Stimulated activated CD4-positive, alpha-beta T cell treated with anti-CD3 and anti-CD28 coated beads, Interleukin-1b, Interleukin-23, amount 100 ng/mL, for 24 hours (primary cell): ENCODE results near the gene MAEL.

Experiments used
- DNase-seq, 4 experiments: peaks; one replicate each; pipeline ENCODE4 v3.0.0-alpha.2; 2020; ENCODE audit warnings: low read depth in 4 of 4, low spot score in 1 of 4

The MAEL gene

DNA sequence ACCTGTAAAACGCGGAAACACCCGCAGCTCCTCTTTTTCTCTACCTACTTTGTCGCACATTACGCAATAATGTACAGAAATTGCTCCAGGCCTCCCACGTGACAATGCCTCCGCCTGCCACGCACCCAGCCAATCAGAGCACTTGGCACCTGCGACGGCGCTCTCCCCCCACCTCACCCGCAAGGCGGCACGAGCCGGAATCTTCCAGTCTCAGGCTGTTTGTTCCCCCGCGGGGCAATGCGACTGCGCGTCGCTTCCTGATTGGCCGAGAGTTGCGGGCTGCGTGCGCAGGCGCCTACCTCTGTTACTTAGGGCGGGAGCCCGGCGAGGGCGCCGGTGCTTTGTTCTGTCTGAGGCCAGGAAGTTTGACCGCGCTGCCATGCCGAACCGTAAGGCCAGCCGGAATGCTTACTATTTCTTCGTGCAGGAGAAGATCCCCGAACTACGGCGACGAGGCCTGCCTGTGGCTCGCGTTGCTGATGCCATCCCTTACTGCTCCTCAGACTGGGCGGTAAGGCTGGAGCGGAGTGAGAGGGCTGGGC lies at the start of gene MAEL:
MAEL (plus strand) TSS at position 307 of the 542 bp plus-strand sequence; CDS start at position 380, 73 bp downstream.
- no peak for DNase-seq

DNA sequence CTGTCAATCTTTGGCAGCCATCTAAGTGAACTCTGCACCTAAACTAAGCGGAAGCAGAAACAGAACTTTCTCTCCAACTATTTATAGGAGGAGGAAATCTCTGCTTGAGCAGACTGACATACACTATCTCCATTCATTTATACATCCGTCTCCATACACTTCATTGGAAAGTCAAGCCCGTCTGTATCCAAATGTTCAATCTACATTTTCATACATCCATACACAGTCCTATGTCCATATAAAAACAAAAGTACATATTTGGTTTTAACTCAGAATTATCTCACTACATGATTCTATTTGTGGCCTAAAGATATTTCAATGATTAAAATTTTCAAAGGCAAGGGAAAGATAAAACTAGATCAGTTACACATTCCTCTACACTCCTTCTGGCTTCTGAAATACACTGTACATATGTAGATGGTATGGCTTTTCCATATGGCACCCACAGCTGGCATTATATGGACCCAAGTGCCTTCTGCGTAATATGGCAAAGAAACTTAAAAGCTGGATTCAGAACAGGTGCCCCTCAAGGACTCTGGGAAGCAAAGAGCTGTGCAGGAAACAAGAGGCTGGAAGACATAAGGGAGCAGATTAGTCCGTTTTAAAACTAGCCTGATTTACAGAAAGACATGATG lies 49.2 kb upstream of the MAEL start:
- no peak for DNase-seq

DNA sequence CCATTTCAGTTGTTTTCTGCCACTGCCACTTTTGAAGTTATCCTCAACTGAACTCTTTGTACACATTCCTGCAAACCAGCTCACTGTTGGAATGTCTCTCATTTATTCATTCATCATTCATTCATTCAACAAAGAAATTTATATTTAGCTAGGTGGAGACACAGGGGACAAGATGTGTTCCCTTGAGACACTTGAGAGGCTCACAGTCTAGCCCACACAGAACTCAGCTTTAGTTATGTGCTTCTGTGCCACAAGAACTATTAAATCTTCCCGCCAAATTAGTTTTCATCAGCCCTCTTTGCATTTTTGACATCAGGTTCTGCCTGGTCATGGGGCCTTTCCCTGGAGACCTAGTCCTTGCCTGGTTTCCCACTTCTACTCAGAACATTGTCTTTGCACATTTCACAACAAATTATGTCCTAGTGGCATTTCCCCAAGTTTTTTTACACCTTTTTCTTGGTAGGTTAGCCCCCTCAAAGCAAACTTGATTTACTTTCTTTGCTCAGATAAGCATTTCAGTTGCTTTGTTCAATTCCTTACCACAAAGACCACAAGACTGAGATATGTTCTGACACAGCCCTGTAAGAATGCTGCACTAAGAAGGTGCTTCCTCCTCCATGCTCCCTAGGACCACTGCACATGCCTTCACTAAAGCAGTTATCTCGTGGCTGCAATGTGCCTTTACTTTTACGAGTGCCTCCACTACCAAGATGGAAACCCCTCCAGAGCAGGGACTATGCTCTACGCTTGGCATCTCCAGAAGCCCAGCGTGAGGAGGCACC lies 44.7 kb upstream of the MAEL start:
- no peak for DNase-seq

DNA sequence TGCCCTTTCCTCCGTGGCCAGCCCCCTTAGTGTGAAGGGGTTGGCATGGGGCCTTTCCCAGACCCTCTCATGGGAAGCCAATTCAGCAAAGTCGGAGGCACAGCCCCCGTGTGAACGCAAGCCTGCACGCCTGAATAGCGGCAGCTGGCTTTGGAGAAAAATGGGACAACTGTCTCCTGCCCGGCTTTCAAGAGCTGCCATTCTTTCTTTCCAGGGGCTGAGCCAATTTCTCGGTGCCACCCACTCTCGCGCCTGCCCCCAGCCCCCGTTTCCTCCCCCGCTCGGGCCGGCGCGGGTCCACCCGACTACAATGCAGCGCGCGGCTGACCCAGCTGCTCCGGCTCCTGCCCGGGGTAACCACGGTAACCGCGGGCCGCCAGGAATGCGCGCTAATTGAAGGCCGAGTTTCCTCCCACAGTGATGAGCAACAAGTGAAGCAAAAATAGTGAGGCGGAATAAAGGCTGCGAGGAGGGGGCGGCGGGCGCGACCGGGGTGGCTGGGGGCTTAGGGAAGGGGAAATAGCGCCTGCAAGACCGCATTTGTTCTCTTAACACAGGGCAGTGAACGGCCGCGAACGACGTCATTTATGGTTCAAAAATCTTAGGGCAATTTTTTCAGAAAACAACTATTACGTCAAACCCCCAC lies 41.6 kb upstream of the MAEL start:
- DNase-seq, result no peak

DNA sequence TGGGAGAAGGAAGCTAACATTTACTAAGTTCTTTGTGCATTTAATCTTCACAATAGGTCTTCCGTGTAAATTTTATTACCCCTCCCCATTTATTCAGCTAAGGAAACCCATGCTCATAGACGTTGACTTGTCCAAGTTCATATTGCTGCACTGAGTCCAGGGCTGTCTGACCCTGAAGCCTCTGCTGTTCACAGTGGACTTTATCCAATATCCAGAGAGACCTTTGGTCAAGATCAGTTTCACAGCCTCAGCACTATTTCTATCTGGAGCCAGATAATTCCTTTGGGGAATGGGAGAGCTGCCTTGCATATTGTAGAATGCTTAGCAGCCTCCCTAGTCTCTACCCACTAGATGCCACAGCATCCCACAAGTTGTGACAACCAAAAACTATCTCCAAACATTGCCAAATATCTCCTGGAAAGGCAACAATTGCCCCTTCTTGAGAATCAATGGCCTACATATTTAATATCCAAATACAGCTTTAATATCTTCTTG lies 40.2 kb upstream of the MAEL start:
- no peak for DNase-seq

DNA sequence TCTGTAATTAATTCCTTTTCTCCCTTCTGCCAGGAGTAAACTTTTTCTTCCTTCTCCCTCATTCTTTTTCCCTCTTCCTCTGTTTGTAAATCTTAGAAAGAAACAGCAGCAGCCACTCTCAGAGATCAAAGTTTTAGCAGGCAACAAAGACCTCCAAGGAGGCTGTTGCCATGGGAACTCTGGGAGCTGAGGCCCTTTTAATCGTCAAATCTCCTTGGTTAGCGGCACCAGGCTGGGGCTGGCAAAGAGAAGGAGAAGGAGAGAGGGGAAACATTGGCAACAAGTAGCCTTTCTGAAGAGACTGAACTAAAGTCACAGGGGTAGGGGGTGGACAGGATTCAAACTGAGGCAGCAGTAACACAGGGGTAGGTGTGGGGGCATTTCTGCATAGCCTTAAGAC lies 38.9 kb upstream of the MAEL start:
- no peak for DNase-seq

DNA sequence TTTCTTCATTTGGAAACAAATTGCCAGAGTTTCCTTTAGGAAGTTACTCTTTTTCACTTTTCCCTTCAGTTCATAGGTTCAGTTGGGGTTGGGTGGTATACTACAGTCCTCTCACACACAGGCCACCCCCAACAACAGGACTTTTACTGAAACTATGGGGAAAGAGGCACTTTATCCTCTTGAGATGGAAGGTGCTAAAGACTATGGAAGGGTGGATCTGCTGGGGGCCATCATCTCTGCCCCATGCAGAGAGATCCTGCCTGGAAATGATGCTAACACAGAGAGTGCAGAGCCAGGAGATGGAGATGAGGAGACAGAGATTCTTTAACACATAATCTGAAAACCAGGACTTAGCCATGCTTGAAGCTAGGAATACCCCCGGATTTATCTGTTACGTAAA lies 38.0 kb upstream of the MAEL start:
- DNase-seq, result no peak

DNA sequence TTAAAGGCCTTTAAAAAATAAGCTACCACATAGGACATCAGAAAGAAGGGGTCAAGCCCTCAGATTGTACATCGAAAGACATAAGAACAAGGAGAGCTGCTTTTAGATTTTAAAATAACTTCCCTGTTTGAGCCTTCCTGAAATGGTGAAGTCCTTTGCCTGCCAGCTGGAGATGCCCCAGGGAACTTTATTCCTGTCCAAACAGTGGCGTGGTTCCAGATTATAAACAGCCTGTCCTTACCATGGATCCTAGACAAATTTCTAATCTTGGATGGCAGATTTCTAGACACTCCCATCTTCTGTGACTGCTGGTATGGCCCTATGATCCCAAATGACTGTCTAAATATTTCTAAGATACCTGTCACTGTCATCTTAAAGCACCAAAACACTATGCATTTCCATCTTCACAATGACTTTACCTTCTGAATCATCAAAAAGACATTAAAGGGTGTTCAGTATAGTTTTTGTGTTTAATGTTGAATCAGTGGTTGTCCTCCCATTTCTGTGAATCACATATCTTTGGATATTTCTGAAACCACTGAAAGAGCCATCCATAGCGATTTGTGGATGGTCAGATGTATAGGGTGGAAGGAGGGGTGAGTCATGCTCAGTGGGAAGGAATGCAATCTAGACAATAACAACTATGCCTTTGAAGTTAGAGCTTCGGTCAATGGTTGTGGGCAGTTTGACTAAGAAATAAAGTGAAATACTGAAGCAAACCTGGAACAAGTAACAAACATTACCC lies 36.9 kb upstream of the MAEL start:
- no peak for DNase-seq

DNA sequence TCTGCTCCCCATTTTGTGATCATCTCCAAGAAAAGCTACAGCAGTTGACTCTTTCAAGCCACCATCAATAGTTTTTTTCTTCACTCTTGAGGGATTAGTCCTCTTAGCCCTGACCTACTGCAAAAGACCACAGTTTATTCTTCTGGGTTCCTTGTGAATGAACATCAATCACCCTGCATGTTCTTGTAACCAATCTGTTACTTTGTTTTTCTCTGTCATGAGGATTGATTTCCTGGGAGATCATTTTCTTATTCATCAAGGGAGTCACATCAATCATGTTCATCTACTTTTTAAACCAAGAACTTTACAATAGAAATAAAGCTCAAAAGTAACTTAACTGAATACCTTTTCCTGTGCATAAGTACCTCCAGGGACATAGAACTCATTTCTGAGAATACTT lies 35.6 kb upstream of the MAEL start:
- no peak for DNase-seq

DNA sequence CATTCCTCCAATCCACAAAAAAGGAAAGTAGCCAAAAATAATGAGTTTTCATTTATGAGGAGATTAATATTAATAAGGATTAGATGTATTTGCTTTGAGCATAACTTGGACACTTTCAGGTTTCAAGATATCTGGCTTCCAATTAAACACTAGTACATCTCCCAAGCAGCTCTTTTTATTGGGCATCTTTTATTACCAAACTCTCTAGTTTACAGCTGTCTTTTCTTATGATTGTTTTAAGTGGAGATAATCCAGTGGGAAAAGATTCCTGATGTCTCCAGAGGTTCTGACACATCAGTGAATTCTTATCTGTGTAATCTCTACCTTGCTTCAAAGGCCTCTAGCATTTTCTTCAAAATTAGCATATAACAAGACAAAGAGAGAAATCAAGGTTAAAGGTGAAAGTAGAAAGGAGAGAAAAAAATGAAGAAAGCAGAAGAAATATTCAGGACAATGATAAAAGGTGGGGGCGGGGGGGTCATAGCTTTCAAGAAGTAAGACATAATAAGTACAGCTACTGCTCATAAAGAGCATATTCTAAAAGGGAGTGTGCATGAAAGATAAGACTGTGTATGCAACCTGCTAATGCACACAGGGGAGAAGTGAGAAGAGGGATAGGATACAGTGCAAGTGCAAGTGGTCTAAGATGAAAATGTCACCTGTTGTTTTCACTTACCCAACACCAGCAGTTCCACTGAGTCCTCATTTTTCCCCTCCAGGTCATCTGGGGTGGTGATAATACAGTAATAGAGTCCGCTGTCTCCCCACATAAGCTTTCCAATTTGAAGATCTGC lies 32.8 kb upstream of the MAEL start:
- DNase-seq, result no peak

DNA sequence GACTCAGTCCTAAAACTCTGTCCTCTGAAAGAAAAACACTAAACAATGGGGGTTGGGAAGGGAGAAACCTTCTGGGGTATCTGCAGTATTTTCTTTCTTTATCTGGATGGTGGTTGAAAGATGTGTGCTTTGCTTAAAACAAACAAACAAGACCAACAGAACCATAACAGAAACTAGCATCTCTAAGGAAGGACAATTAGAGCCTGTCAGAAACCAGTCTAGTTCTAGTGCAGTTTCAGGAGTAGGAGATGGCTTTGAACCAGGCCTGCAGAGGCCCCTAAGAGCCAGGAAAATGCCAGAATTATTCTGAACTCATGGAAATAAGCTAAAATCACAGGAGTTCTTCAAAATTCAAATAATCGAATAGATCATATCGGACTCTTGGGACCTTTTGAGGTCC lies 32.2 kb upstream of the MAEL start:
- no peak for DNase-seq

DNA sequence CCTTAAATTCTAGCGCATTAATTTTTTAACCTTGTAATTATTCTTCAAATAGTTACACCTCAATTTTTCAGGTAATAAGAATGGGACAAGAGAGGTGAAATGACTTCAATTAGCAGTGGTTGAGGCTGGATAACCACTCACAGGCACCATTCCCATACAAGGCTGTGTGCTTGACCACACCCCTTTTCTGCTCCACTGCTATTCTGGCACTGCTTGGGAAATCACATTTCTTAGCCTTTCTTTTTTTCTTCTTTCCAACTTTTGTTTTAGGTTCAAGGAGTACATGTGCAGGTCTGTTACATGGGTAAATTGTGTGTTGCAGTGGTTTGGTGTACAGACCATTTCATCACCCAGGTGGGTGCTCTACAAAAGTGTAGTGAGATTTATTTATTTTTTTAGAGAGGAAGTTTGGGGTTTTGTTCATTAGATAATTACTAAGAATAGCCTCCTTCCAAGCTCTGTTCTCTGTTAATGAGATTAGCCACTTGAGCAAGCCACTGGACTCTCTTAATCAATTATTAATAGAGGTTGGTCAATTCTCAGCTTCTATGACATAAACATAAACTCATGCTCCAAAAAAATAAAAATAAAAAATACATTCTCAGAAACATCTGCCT lies 28.1 kb upstream of the MAEL start:
- DNase-seq, result no peak

DNA sequence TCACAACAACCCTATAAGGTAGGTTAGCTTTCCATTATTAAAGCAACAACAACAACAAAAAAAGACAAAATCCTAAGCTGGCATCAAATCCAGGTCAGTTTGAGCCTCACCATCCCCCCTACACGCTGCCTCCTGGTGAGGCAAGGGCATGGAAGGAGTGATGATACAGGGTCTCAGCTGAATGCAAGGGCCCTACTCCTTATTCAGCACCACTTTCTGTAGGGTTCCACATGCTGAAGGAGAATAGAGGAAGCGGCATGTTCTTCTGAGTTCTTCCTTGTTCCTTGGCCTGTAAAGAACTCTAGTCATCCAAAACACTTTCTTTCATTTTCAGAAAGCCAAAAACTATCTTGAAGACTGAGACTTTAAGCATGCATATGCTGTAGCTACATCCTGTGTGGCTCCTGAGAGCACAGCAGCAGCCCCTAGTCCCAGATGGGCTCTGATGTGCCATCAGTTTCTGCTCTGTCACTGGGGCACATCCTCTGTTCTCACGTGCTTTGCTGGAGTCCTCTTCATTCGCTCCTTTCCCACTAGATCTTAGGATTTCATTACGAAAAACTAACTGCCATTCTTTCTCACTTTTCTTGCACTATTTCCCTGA lies 19.9 kb upstream of the MAEL start:
- DNase-seq, result no peak

DNA sequence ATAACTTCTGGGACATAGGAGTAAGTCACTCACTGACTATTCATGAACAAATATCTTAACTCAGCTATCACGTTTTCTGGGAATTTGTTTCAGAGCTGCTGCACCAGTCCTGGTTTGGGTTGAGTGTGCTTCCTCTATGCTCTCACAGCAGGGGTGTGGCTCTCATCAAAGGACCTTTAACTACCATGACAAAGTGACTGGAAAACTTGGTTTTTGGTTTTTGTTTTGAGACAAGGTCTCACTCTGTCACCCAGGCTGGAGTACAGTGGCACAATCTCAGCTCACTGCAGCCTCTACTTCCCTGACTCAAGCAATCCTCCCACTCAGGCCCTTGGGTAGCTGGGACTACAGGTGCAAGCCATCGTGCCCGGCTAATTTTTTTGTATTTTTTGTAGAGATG lies 17.8 kb upstream of the MAEL start:
- no peak for DNase-seq

DNA sequence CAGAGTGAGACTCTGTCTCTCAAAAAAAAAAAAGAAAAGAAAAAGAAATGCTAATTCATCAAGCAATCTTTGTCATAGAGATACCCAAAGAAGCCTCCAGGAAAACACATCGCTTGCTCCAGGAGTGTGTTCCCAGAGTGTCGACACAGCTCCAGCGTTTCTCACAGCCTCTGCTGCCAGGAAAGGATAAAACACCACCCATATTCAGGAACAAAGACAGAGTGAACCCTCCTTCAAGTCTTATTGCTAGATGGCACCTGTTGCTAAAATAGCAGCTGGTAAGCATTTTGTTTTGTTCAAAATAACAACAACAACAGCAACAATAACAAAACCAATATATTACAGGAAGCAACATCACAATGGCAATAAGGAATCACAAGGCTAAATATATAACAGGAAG lies 16.9 kb upstream of the MAEL start:
- DNase-seq, result no peak

DNA sequence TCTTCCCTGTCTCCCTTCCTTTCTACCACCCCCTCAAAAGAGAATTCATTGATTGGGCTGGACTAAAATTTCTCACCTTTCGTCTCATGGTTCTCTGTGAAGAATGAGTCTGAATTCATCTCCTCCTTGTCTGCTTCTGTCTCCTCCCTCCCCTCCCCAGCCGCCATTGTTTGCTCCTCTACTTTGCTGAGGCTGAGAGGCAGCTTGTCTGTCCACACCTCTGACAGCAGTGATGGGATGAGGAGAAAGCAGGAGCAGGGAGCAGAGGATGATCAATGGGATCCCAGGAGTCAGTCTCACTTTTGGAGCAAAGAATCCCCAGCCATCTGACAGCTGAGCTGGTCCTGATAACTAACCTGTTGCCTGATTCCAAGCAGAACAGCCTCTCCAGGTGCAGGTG lies 16.3 kb upstream of the MAEL start:
- no peak for DNase-seq

DNA sequence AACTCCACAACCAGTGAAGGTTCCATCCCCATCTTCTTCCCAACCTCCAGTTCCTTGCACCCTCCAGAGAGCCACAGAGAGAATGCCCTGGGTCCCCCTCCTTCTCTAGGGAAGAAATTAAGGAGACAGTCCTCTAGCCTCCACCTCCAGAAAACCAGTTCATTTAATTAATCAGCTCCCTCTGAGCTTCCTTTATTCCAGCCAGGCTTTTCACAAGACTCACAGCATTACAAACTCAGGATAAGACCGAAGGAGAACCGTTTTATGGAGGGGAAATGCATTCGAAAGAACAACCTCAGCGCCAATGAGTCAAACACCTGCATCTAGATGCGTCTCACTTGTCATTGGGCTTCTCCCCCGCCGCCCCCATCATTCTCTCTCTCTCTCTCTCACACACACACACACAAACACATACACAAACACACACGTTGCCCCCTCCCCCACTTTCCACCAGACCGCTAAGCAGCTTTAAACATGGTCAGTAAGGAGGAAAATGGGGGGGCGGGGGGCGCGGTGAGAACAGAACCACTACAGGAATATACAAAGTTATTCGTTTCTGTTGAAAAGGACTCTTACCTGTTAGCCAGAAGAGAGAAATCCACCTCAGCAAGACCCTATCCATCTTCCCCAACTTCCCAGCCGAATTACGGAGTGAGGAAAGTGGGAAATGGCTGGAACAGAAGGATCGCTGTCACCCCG lies 14.3 kb upstream of the MAEL start:
- DNase-seq, result peak; percentile 4 to 42 (median 20)

DNA sequence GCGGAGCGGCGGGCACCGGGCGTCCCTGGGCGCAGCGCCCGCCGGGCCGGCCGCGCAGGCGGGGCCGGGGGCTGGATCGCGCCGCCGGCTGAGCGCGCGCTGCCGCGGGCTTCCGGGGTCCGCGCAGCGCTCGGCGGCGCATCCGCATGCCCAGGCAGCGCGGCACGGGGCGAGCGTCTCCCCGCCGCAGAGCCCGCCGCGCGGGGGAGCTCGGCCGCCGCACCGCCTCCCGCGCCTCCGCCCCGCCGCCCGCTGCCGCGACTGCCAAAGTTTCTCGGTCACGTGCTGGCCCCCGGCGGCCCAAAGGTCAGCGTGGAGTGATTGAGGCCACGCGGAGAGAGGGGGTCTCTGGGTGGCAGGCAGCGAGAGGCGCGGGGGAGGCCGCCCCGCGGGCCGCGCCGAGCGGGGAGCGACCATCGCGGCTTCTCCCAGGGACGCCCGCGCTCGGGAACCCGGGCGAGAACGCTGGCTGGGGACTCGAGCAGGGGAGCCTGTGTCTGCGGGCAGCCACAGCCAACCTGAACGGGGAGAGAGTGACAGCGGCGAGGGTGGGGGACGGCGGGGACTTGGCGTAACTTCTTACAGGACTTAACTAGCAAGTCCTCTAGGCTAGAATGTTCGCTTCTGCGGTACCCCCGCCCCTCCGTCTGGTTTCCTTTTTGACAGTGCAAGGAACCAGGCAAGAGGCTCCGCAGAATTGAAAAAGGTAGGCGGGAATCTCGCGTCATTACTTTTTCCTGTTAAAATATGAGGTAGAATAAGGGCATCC lies 13.5 kb upstream of the MAEL start, which contains the start of gene ILDR2:
ILDR2 (minus strand) TSS at position 180 of the 769 bp plus-strand sequence. CDS start 272 bp downstream, outside the sequence.
- peak; percentile 36 to 70 (median 44) for DNase-seq
